Measurements from ENCODE around the gene ATP8A2.

GRCh38 chr13:25844559-25845434, 473.0 kb downstream of the ATP8A2 start:
- TF ChIP-seq CTCF (IDR thresholded peaks at IDR 0.05; ENCODE audit: insufficient read depth, low read depth, low read length) (no peak), EZH2 (IDR thresholded peaks at IDR 0.05; ENCODE audit: insufficient read depth, low read length) (no peak)

Measured in astrocyte (in vitro differentiated cells and primary cell).